ENCODE measurements around the gene HELB. TPM values are rescaled to one million over a fixed set of nuclear protein-coding genes. Genes with fewer than 3 reads are reported as not detected.

The HELB gene
- total RNA-seq, 1 experiment from 2014 or later, result 10.7 TPM

GRCh38 chr12:66345212-66345611, 42.9 kb downstream of the HELB start:
- Histone ChIP-seq H3K4me2 (ENCODE audit: insufficient read depth, insufficient read length, low read length) (no peak overlapping the region), H3K9me3 (ENCODE audit: control insufficient read depth, low read depth, low read length) (peaks cover 5% of the 10 kb centered on the region), H3K27ac (ENCODE audit: insufficient read length, low read depth, low read length) (no peak overlapping the region), H3K18ac (ENCODE audit: insufficient read length, low read depth, low read length) (no peak overlapping the region), H4K5ac (ENCODE audit: insufficient read length, low read depth, low read length) (no peak overlapping the region), H4K8ac (replicated peaks; ENCODE audit: insufficient read length, low read depth, low read length) (no peak overlapping the region), H2BK12ac (ENCODE audit: insufficient read length, low read depth, low read length) (no peak overlapping the region), H3K23me2 (ENCODE audit: insufficient read length, low read depth, low read length, poor library complexity, severe bottlenecking) (no peaks in the 10 kb centered on the region), H4K91ac (ENCODE audit: insufficient read length, low read depth, low read length) (no peak overlapping the region), H3K79me1 (ENCODE audit: insufficient read depth, low read depth, low read length, poor library complexity, severe bottlenecking) (no peaks in the 10 kb centered on the region), H3K79me2 (ENCODE audit: insufficient read depth, low read length) (no peaks in the 10 kb centered on the region), H3T11ph (ENCODE audit: low read length) (no peak overlapping the region), H3K56ac (ENCODE audit: insufficient read length, low read depth, low read length) (no peak overlapping the region), H2BK5ac (ENCODE audit: insufficient read length, low read length) (no peak overlapping the region), H3K4me1 (ENCODE audit: insufficient read depth, low read length) (no peaks in the 10 kb centered on the region), H2AK5ac (ENCODE audit: insufficient read length, low read length) (no peak overlapping the region), H2BK15ac (ENCODE audit: low read depth, low read length) (no peak overlapping the region), H4K20me1 (ENCODE audit: control insufficient read depth, insufficient read depth, insufficient read length) (no peaks in the 10 kb centered on the region), H3K23ac (ENCODE audit: insufficient read length, low read depth, low read length) (no peak overlapping the region), H3K4ac (ENCODE audit: low read depth, low read length) (no peak overlapping the region), H2BK120ac (ENCODE audit: low read depth, low read length, poor library complexity, severe bottlenecking) (no peak overlapping the region), H3K14ac (ENCODE audit: insufficient read depth, low read length) (no peak overlapping the region), H3K9ac (ENCODE audit: extremely low read depth, insufficient read length, low read length) (no peak overlapping the region), H3K27me3 (ENCODE audit: insufficient read depth, low read length) (no peaks in the 10 kb centered on the region), H2AFZ (ENCODE audit: low read length) (no peak overlapping the region), H2BK20ac (ENCODE audit: low read depth, low read length, poor library complexity, severe bottlenecking) (no peak overlapping the region)
- Mint-ChIP-seq H3K4me3 (no peak overlapping the region), H3K27me3 (ENCODE audit: low read depth) (no peaks in the 10 kb centered on the region), H3K9me3 (peaks cover 18 to 21% of the 10 kb centered on the region in 2 experiments), H3K4me1 (no peaks in the 10 kb centered on the region), H3K36me3 (ENCODE audit: insufficient read depth in 1 of 3, low read depth in 3 of 3) (peaks cover 28 to 32% (median 30%) of the 10 kb centered on the region in 3 experiments), H3K27ac (no peak overlapping the region)
- no CpG with 5 or more reads among the region's 3 CpGs for WGBS (ENCODE audit: extremely low coverage, insufficient read length, low lambda C conversion rate)
- no peak for TF ChIP-seq CTCF (conservative IDR thresholded peaks at IDR 0.05)
- DNase-seq, result no peak

All from H9 (cell line).